Activated T-helper 17 cell treated with anti-CD3 and anti-CD28 coated beads, Interleukin-2, amount 50 U/mL, for 72 hours (primary cell): ENCODE data around the gene SKIDA1. TPM values are rescaled to one million over a fixed set of nuclear protein-coding genes. Genes with fewer than 3 reads are reported as not detected.

Source experiments
- ATAC-seq: fragments of 150-1000 bp; cut with Tn5 transposase; replicated peaks from 2 replicates; pipeline ENCODE4 v1.10.0; 2021; ENCODE audit warnings: mild to moderate bottlenecking, moderate library complexity
- H3K27ac Mint-ChIP-seq: one replicate; pipeline ENCODE4 v1.8.0; 2022; ENCODE audit warnings: mixed read lengths
- H3K27me3 Mint-ChIP-seq: one replicate; pipeline ENCODE4 v1.8.0; 2022; ENCODE audit warnings: mixed read lengths
- H3K36me3 Mint-ChIP-seq: one replicate; pipeline ENCODE4 v1.8.0; 2022; ENCODE audit warnings: low read depth, mild to moderate bottlenecking, mixed read lengths
- H3K4me1 Mint-ChIP-seq: one replicate; pipeline ENCODE4 v1.8.0; 2022; ENCODE audit warnings: mixed read lengths
- H3K4me3 Mint-ChIP-seq: one replicate; pipeline ENCODE4 v1.8.0; 2022; ENCODE audit warnings: mild to moderate bottlenecking, mixed read lengths
- H3K9me3 Mint-ChIP-seq: one replicate; pipeline ENCODE4 v1.8.0; 2022; ENCODE audit warnings: mixed read lengths
- total RNA-seq, 2 donors: library from RNA; stranded (reverse); gene quantifications; one replicate each; pipeline ENCODE4 v1.2.3, GENCODE V29; 2022

Gene SKIDA1
- total RNA-seq, 2 donors from 2014 or later: 0.06 to 0.95 TPM

DNA sequence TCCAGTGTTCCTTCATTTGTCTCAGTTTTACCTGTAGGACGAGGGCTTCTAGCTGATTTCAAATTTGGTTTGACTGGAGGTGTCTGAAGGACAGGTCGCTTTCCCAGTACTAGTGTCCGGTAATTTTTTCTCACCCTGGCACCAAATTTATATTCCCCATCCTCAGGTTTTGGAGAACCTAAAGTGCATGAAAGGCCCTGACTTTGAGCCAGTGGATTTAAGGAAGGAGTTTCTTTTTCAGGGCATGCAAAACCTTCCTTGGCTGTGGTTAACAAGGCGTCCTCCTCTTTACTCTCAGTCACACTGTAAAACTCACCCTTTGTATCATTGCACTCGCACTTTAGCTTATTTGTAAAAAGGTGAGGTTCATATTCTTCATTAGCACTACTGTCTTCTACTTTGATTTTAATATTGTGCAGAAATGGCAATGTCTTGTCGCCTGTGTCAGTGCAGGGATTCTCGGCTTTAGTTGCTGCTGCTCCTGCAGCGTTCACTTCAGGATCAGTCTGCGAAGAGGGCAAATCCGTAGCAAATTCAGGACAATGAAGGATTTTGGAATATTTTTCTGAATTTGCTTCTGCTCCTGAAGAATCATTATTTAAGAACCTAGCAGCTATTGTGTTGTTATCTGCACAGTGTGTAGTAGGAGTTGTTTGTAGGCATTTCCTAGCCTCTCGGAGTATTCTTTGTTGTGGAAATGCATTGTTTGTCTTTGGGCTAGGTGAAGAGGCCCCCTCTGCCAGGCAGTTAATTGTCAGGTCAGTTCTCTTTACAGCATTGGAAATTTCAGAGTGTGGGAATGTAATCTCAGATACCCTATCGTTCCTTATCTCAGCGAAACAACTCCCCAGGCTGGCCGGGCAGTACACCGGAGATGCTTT is 9.9 kb downstream of the SKIDA1 start:
- ATAC-seq: no peak
- Mint-ChIP-seq H3K36me3 (peaks cover 9% of the 10 kb centered on the region), H3K9me3 (no peaks in the 10 kb centered on the region)

DNA sequence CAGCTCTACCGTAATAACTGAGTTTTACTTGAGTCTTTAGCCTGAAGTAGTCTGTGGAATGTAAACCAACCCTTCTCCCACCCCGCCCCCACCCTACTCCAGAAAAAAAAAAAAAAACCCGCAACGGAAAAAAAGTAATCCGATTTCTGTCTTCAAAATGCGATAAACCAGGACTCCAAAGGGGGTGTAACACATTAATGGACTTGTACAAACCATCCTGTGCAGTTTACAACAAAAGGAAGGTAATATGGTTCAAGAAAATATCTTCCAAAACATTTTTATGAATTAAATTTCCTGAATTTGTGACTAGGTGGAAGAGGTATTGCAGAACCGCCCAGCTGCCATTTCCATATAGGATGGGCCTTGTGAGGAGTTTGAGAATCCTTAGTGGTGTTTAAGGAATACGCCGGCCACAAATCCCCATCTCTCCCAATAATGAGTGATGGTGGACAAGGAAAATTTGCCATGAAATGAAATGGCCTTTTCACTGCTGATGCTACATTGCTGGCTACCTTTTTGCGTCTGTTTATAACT is 10.6 kb downstream of the SKIDA1 start:
- peaks cover 20% of the 10 kb centered on the region for H3K4me1 Mint-ChIP-seq
- H3K9me3 Mint-ChIP-seq: no peaks in the 10 kb centered on the region
- H3K36me3 Mint-ChIP-seq: peaks cover 9% of the 10 kb centered on the region
- peaks cover 57% of the 10 kb centered on the region for H3K27me3 Mint-ChIP-seq
- ATAC-seq: no peak
- no peak overlapping the region for H3K27ac Mint-ChIP-seq
- H3K4me3 Mint-ChIP-seq: no peak overlapping the region

More for the DNA sequence above, 9.9 kb downstream of the SKIDA1 start:
- Mint-ChIP-seq H3K4me1 (peaks cover 27% of the 10 kb centered on the region), H3K27ac (no peak overlapping the region), H3K27me3 (peaks cover 64% of the 10 kb centered on the region), H3K4me3 (peak overlapping the region; percentile 87)

DNA sequence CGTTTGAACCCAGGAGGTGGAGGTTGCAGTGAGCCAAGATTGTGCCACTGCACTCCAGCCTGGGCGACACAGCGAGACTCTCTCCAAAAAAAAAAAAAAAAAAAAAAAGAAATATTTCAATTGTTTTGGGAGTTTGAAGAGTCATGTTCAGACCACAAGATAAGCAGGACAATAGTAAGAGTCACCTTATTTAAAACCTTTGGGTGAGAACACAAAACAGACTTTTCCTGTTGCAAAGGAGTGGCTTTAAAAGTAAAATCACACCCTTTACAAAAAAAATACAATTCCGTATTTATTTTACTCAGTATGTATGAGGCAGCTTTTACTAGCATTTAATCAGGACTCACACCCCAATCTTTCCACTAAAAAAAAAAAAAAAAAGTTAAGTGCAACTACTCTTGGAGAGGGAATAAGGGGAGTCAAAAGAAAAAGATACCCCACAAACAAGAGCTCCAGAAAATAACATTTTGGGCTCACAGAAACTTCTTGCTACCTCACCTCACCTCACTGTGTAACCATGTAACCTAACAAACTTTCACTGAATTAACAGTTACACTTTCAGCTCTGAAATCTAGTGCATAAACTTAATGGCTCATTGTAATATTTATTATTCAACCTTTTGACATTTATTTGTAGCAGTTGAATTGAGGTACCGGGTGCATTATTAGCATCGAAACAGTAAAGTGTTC is 11.2 kb downstream of the SKIDA1 start:
- no peak overlapping the region for H3K4me3 Mint-ChIP-seq
- no peak for ATAC-seq
- H3K27ac Mint-ChIP-seq: no peak overlapping the region
- peaks cover 18% of the 10 kb centered on the region for H3K4me1 Mint-ChIP-seq
- H3K9me3 Mint-ChIP-seq: no peaks in the 10 kb centered on the region
- peaks cover 51% of the 10 kb centered on the region for H3K27me3 Mint-ChIP-seq
- H3K36me3 Mint-ChIP-seq: peaks cover 9% of the 10 kb centered on the region

DNA sequence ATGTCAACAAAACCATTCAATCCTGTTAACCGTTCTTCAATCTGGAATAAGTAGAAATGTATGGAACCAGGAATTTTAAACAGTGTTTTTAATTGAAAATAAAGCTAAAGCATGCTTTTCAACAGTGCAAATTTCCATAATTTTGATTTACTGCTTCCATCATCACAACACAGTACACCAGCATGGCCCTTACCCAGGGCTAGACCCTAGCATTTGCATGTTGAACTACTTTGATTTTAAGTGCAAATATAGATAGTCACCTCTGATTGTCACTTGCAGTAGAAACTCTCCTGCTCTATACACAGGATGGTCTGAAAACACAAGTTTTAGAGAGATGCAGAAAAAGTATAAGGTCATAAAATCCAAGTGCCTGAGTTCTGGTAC is 12.1 kb downstream of the SKIDA1 start:
- no peak overlapping the region for H3K27ac Mint-ChIP-seq
- peaks cover 45% of the 10 kb centered on the region for H3K27me3 Mint-ChIP-seq

DNA sequence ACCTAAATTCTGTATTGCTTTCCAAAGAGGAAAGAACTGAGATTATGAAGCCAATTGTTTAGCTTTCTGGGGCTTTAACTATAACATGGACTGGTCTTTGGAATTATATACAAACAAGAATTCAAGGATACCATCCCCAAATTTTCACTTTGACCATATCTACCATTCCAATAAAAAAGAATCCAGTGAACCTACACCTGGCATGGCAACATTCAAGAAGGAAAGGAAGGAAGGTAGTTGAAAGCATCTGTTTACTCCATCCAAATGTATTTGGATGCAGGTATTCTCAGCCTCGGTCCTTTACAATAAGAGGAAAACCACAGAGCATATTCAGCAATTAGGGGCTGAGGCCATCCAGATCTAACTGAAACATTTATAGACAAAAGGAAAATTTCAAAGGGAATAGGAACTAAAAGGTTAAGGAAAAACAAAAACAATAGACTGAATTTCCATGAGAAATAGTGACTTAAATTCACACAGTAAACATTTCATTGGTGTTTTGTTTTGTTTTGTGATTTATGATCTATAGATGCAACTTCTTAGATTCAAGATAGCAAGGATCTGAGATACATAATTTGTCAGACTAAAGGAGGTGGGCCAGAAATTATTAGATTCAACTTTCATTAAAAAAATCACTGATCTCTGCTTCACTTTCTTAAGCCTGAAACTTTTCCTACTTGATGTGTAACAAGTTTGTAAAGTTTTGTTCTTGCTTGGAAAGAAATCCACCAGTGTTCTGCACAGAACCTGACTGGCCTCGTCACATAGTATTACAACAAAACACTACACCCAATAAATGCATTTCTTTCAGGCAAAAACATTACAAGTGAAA is 12.7 kb downstream of the SKIDA1 start:
- H3K27me3 Mint-ChIP-seq: peaks cover 39% of the 10 kb centered on the region
- H3K9me3 Mint-ChIP-seq: no peaks in the 10 kb centered on the region
- H3K27ac Mint-ChIP-seq: no peak overlapping the region
- peaks cover 10% of the 10 kb centered on the region for H3K4me1 Mint-ChIP-seq
- ATAC-seq: no peak
- no peak overlapping the region for H3K4me3 Mint-ChIP-seq
- H3K36me3 Mint-ChIP-seq: peaks cover 2% of the 10 kb centered on the region

More for the DNA sequence above, 12.1 kb downstream of the SKIDA1 start:
- H3K9me3 Mint-ChIP-seq: no peaks in the 10 kb centered on the region
- H3K36me3 Mint-ChIP-seq: peaks cover 8% of the 10 kb centered on the region
- H3K4me3 Mint-ChIP-seq: no peak overlapping the region
- ATAC-seq: no peak
- peaks cover 16% of the 10 kb centered on the region for H3K4me1 Mint-ChIP-seq

DNA sequence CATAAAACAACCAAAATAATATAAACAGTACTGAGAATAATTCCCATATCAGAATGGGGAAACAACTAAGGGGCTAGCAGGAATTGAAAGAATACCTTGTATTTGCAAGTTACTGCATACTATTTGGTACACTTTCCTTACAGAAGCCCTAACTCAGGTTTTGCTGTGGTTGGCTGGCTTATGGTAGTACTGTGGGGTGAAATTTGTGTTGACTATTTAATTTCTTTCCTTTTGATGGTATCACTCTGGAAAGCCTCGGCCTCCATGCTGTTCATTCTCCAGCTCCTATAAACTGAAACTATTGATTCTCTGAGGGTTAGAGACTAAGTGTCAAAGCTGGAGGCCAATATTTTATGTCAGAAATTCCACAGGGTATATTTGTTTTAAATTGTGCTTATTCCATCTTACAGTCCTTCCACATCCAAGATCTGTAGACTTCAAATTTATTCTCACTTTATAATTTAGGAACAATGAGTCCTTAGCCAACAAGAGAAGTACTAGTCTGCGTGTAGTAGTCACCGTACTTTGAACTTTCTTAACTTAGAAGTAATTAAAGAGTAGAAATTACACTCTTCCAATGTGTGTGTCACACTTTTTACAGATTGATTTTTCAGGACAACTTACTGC is 13.4 kb downstream of the SKIDA1 start:
- H3K27ac Mint-ChIP-seq: no peak overlapping the region
- no peaks in the 10 kb centered on the region for H3K36me3 Mint-ChIP-seq
- ATAC-seq: no peak
- peaks cover 6% of the 10 kb centered on the region for H3K4me1 Mint-ChIP-seq
- no peak overlapping the region for H3K4me3 Mint-ChIP-seq
- H3K9me3 Mint-ChIP-seq: no peaks in the 10 kb centered on the region
- H3K27me3 Mint-ChIP-seq: peaks cover 34% of the 10 kb centered on the region

DNA sequence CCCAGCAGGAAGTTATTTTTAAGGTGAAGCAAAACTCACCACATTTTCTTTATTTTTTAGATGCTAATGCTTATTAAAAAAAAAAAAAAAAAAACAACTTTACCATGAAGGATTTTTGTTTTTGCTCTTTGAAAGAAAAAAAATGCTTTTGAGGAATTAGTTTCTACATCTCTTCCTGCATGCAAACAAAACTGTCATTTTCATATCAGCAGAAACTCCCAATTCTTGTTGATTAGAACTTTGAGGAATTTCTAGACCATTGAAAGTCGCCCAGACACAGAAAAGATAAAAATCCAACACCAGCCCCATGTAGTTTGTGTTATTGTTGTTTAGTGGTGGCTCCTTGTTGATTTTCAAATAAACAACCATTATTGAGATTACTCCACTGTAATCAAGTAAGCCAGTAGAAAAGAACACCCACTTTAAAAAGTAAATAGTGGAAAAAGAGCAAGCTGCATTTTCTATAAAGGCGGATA is 14.3 kb downstream of the SKIDA1 start:
- ATAC-seq: no peak
- Mint-ChIP-seq H3K36me3 (no peaks in the 10 kb centered on the region), H3K4me3 (no peak overlapping the region), H3K27me3 (peaks cover 40% of the 10 kb centered on the region), H3K27ac (no peak overlapping the region), H3K9me3 (no peaks in the 10 kb centered on the region), H3K4me1 (peaks cover 6% of the 10 kb centered on the region)

DNA sequence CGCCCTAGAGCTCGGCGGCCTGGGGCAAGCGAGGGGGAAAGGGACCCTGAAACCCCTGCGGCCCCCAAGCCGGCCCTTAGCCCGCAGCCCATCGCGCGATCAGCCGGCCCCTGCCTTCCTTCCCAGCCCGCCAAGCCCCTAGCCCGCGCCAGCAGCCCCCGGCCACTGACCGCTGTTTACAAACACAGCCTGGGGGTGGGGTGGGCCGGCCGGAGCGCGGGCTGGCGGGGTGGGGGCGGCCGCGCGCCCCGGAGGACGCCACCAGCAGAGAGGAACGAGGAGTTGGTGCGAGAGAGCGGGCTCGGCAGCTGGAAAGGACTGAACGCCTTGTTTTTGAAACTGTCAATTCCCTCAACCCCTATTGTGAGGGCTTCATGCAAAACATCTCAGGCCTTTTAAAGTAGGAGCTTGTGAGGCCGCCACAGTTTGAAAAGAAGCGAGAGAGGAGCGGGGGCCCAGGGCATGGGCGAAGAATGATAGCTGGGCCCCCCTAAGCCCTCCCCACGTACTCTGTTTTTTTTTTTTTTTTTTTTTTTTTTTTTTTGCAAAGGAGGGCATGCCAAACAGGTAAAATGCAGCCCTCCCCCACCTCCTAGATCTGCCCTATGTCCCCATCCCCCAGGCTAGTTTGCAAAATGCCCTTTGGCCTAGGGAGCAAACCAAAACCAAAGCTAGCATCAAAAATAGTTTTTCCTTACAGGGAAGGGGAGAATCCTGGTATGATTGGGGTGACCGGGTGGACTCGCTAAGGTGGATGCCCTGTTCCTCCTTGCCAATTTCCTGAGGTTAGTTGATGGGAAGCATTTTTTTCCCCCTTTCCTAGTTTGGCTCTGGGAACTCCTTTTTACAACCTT is 15.0 kb downstream of the SKIDA1 start:
- Mint-ChIP-seq H3K4me3 (no peak overlapping the region), H3K27me3 (peaks cover 37% of the 10 kb centered on the region), H3K9me3 (no peaks in the 10 kb centered on the region), H3K27ac (no peak overlapping the region), H3K4me1 (no peaks in the 10 kb centered on the region), H3K36me3 (no peaks in the 10 kb centered on the region)
- ATAC-seq: no peak

DNA sequence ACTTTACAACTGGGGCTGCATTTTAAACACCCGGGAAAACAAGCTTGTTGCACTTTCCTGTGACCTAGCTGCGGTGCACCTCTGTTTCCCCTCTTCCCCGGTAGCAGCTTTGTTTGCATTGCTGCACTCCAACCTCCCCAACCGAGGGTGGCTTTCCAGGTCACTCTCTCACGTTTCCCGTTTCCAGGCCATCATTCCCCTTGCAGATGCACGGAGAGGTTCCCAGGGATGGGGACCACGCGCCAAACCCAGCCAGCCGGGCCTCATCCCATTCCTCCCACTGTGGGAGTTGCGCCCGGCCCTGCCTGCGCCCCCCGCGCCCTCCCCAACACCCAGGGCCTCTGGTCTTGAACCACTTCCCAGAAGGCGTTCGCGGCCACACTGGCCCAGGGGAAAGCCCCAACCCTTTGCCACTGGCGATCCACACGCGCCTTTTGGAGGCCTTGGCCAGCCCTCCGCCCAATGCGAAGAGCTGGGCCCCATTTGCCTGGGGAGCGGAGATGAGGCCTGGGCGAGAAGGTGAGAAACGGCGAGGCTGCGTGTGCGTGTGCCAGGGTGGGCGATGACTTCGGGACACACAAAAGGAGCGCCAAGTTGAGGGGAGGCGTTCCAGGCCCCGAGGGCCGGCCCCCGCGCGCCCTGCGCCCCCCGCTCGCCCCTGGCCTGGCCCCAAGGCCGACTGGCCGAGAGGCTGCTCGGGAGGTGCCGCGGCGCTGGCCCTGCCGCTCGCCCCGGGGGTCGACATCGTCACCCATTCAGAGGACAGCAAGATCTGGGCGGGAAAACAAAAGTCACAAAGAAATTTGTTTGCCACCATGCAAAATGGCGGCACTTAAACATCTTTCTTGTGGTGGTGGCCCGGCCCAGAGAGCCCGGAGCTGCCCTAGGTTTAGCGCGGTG is 15.9 kb downstream of the SKIDA1 start:
- Mint-ChIP-seq H3K4me1 (no peaks in the 10 kb centered on the region), H3K27ac (no peak overlapping the region), H3K9me3 (no peaks in the 10 kb centered on the region), H3K4me3 (no peak overlapping the region), H3K36me3 (no peaks in the 10 kb centered on the region), H3K27me3 (peaks cover 28% of the 10 kb centered on the region)
- ATAC-seq: no peak

DNA sequence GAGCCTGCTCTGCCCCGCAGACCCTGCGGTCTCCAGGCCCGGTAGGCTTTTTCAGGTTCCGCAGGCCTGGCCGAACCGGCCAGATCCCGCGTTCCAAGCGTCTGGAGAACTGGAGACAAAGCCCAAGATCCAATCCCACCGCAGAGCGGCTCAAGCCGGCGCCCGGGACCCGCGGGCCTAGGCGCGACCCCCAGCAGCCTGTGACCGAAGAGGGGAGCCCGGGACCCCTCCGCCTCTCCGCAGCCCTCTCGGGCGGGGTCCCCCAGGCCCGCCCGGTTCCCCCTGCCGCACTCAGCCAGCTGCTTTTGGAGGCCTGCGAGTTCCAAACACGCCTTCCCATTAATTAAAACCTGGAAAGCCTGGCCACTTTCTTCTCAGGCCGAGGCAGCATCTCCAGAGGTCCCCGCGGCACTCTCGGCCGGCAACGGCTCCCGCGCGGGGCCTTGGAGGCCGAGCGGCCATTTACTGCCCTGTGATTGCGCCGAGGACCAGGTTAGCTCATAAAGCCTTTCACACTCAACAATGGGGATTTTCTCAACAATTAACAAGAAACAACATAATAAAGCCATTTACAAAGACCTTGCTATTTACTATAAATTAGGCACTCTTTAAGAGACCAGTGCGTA is 16.7 kb downstream of the SKIDA1 start:
- Mint-ChIP-seq H3K36me3 (no peaks in the 10 kb centered on the region), H3K9me3 (no peaks in the 10 kb centered on the region), H3K4me3 (no peak overlapping the region), H3K27me3 (peaks cover 25% of the 10 kb centered on the region), H3K4me1 (no peaks in the 10 kb centered on the region), H3K27ac (no peak overlapping the region)
- no peak for ATAC-seq

DNA sequence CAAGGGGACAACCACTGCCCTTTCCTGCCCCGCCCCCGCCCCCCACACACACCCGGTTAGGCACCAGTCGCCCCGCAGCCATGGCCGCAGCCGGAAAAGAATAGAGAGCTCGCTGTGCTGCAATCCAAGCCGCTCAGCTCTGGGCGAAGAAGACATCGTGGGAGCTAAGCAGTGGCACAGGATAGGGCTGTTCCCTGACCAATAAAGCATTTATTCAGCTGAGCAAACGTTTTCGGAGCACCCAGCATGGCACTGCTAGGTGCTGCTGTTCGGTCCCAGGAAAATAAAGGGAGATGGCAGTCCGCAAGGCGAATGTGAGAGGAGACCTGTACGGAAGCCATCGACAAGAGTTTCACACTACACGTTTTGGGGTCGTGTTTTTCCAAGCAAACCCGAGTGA is 18.3 kb downstream of the SKIDA1 start:
- Mint-ChIP-seq H3K27me3 (peaks cover 26% of the 10 kb centered on the region), H3K36me3 (no peaks in the 10 kb centered on the region), H3K4me3 (no peak overlapping the region), H3K9me3 (no peaks in the 10 kb centered on the region), H3K4me1 (no peaks in the 10 kb centered on the region), H3K27ac (no peak overlapping the region)
- no peak for ATAC-seq

DNA sequence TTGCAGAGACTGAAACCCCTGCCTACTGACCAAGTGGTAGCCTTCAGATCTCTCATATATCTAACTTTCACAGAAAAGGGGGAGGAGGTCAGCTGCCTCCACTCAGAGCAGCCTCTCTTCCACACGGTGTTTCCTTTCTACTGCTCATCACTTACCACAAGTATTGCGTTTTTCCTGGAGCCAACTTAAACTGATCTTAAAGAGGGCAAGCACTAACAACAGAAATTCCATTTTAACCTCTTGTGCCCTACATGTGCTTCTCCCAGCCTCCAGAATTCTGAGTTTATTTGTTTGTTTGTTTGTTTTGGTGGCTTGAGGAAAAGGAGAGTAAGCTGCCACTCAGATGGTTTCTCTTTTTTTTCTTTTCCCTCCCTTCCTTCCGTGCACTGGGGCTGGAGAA is 19.1 kb downstream of the SKIDA1 start:
- no peaks in the 10 kb centered on the region for H3K4me1 Mint-ChIP-seq
- ATAC-seq: no peak
- H3K36me3 Mint-ChIP-seq: no peaks in the 10 kb centered on the region
- H3K27ac Mint-ChIP-seq: no peak overlapping the region
- H3K27me3 Mint-ChIP-seq: peaks cover 19% of the 10 kb centered on the region
- no peaks in the 10 kb centered on the region for H3K9me3 Mint-ChIP-seq
- no peak overlapping the region for H3K4me3 Mint-ChIP-seq
